ENCODE results near the gene INPP5A. TPM values are rescaled to one million over a fixed set of nuclear protein-coding genes. Genes with fewer than 3 reads are reported as not detected.

Gene INPP5A
- total RNA-seq, 6 experiments from 2014 or later = 58.9 to 64.6 (median 63.8) TPM

DNA sequence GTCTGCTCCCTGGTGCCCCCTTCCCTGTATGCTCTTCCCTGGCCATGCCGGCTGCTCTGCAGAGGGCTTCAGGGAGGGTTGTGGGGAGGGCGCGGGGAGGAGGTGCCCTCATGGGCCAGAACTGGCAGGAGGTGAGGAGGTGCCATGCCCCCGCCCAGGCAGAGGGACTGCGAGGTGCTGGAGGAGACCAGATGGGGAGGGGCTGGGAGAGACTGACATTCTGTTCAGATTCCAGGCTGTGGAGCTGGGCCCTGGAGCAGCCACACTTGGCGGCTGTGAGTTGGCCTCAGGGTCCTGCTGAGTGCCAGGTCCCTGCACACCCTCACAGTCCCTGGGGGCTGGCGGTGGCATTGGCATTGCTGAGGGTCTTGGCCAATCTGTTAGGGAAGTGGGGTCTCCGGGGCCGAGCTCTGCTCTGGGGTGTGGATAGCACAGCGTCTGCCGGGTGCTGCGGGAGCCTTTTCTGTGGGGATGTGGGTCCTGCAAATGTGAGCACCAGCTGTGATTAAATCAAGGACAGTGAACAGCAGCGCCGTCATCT is 25.4 kb downstream of the INPP5A start:
- no peaks in the 10 kb centered on the region; the same call in 1 of the 2 replicates for H3K27me3 Mint-ChIP-seq (ENCODE audit: insufficient read depth)
- 0 out of 2 replicates have a peak, but pooled peaks cover 7% of the 10 kb centered on the region for H3K36me3 Mint-ChIP-seq (ENCODE audit: low read depth)
- no peak overlapping the region for H3K4me3 Mint-ChIP-seq
- TF ChIP-seq, protein P1, sequence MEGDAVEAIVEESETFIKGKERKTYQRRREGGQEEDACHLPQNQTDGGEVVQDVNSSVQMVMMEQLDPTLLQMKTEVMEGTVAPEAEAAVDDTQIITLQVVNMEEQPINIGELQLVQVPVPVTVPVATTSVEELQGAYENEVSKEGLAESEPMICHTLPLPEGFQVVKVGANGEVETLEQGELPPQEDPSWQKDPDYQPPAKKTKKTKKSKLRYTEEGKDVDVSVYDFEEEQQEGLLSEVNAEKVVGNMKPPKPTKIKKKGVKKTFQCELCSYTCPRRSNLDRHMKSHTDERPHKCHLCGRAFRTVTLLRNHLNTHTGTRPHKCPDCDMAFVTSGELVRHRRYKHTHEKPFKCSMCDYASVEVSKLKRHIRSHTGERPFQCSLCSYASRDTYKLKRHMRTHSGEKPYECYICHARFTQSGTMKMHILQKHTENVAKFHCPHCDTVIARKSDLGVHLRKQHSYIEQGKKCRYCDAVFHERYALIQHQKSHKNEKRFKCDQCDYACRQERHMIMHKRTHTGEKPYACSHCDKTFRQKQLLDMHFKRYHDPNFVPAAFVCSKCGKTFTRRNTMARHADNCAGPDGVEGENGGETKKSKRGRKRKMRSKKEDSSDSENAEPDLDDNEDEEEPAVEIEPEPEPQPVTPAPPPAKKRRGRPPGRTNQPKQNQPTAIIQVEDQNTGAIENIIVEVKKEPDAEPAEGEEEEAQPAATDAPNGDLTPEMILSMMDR (IDR thresholded peaks at IDR 0.05) = no peak
- H3K27ac Mint-ChIP-seq = no peak overlapping the region
- H3K4me1 Mint-ChIP-seq (ENCODE audit: low read depth) = peaks cover 36% of the 10 kb centered on the region
- no peaks in the 10 kb centered on the region for H3K9me3 Mint-ChIP-seq
- no peak for DNase-seq

DNA sequence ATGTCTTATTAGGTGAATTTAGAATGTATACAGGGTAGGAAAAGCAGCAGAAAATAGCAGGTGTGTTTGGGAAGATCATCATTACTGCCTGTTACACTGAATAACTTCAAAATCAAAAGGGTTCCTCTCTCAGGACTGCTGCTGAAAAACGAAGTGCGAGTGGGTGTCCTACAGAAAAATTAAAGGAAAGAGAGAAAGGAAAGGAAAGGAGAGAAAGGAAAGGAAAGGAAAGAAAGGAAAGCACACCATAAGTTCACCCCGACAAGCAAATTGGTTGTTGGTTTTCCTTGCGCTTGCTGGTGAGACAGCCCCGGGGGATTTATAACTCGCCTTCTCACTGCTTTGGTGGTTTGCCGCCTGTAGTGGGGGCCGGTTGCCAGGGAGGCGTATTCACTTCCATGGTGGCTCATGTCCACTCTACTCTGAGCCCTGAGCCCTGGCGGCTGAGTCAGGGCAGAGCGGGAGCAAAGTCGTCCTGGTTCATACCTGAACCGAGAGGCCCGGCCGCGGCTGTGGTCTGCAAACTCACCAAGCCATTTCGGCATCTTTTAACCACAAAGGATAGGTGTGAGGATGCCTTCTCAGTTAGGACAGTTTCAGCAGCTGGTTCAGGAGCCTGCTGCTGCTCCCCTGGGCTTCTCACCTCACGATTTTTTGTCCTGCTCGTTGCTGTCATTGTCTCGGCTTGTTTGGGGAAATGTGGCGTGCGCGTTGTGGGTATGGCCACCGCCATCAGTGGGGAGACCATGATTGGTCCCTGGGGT is 26.1 kb downstream of the INPP5A start:
- H3K27me3 Mint-ChIP-seq (ENCODE audit: insufficient read depth) = no peaks in the 10 kb centered on the region; the same call in 1 of the 2 replicates
- H3K27ac Mint-ChIP-seq = no peak overlapping the region
- H3K36me3 Mint-ChIP-seq (ENCODE audit: low read depth) = 0 out of 2 replicates have a peak, but pooled peaks cover 7% of the 10 kb centered on the region
- TF ChIP-seq, protein P1 (IDR thresholded peaks at IDR 0.05) = no peak
- no peak for DNase-seq
- no peaks in the 10 kb centered on the region for H3K9me3 Mint-ChIP-seq
- H3K4me3 Mint-ChIP-seq = no peak overlapping the region
- peaks cover 36% of the 10 kb centered on the region for H3K4me1 Mint-ChIP-seq (ENCODE audit: low read depth)

DNA sequence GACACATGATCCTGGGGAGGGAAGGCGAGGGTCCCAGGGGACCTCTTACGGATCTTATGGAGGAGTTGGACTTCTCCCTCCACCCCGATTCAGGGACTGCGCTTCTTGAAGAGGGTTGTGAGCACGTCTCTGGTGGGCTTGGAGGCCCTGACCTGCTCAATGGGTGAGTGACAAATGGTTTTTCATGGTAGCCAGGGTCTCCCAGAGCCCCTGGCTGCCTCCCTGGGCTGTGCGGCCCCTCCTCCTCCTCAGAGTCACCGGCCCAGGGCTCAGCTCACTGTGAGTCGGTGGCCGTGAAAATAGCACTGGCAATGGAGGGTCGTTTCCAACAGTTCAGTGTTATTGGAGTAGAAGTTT is 26.6 kb downstream of the INPP5A start:
- H3K27me3 Mint-ChIP-seq (ENCODE audit: insufficient read depth) = no peaks in the 10 kb centered on the region; the same call in 1 of the 2 replicates
- H3K36me3 Mint-ChIP-seq (ENCODE audit: low read depth) = 0 out of 2 replicates have a peak, but pooled peaks cover 5% of the 10 kb centered on the region
- H3K27ac Mint-ChIP-seq = no peak overlapping the region
- no peaks in the 10 kb centered on the region for H3K9me3 Mint-ChIP-seq
- TF ChIP-seq, protein P1 (IDR thresholded peaks at IDR 0.05) = no peak
- DNase-seq = no peak
- H3K4me1 Mint-ChIP-seq (ENCODE audit: low read depth) = peaks cover 36% of the 10 kb centered on the region
- no peak overlapping the region for H3K4me3 Mint-ChIP-seq

DNA sequence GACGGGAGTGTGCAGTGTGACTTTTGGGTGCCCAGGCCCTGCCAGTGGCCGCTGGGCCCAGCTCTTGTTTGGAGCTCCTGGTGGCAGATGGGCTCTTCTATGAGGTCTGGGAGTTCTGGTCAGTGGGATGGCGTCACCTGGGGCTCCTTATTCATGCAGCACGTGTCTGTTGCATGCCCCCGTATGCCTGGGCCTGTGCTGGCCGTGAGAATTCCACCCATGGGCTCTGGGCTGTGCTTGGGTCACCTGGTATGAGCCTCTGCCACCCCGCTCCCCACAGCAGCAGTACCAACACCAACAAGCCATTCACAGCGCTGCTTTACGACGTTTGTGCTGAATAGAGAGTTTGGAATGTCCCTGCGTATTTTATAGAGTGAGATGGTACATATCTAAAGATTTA is 27.1 kb downstream of the INPP5A start:
- DNase-seq = no peak
- H3K27me3 Mint-ChIP-seq (ENCODE audit: insufficient read depth) = no peaks in the 10 kb centered on the region; the same call in 1 of the 2 replicates
- 0 out of 2 replicates have a peak, but pooled peaks cover under 1% of the 10 kb centered on the region for H3K36me3 Mint-ChIP-seq (ENCODE audit: low read depth)
- no peaks in the 10 kb centered on the region for H3K9me3 Mint-ChIP-seq
- TF ChIP-seq, protein P1 (IDR thresholded peaks at IDR 0.05) = no peak
- H3K27ac Mint-ChIP-seq = no peak overlapping the region
- H3K4me3 Mint-ChIP-seq = no peak overlapping the region
- peaks cover 32% of the 10 kb centered on the region for H3K4me1 Mint-ChIP-seq (ENCODE audit: low read depth)

DNA sequence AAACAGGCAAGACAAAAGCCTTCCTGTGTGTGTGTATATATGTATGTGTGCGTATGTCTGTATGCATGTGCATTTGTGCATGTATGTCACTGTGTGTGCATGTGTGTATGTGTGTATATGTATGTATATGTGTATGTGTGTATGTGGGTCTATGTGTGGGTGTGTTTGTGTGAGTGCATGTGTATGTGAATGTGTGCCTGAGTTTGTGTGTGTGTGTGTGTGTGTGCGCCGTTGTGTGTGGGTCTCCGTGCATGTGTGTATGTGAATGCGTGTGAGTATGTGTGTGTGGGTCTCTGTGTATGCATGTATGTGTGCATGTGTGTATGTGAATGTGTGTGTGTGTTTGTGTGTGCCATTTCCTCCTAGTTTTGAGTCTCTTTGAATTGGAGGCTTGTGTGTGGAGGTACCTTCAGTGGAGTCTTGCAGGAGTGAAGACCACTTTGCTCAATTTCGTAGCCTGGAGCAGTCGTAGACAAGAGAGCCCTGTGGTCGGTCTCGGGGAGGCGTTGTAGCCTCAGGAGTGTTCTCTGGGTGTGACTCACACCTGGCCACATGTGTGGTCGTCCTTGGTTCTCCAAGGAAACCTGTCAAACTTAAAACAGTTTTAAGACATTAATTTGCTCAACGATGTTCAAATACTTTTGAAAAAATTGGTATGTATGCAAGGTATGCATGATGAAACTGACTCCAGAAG is 28.1 kb downstream of the INPP5A start:
- Mint-ChIP-seq H3K9me3 (no peaks in the 10 kb centered on the region), H3K4me3 (no peak overlapping the region), H3K36me3 (ENCODE audit: low read depth) (no peaks in the 10 kb centered on the region), H3K27ac (no peak overlapping the region), H3K27me3 (ENCODE audit: insufficient read depth) (no peaks in the 10 kb centered on the region; the same call in 1 of the 2 replicates), H3K4me1 (ENCODE audit: low read depth) (peaks cover 29% of the 10 kb centered on the region)
- no peak for DNase-seq
- TF ChIP-seq, protein P1 (IDR thresholded peaks at IDR 0.05) = no peak
